ENCODE results near the gene FBXO38. TPM values are rescaled to one million over a fixed set of nuclear protein-coding genes. Genes with fewer than 3 reads are reported as not detected.

The FBXO38 gene
- total RNA-seq, 2 donors from 2014 or later = 38.2 to 45.1 TPM

- H3K27me3 ChIP-seq = no peaks in the 10 kb centered on the region
- H3K36me3 ChIP-seq = no peaks in the 10 kb centered on the region
- no peak overlapping the region for H3K9ac ChIP-seq (ENCODE audit: low read depth in 2 of 2, low read length in 2 of 2)
- peak; percentile 40 for TF ChIP-seq CTCF (IDR thresholded peaks at IDR 0.05)
- DNase-seq = peak; percentile 34
- no peaks in the 10 kb centered on the region for H3K9me3 ChIP-seq
- intact Hi-C loops (cut with DNase I) = no loop called here
- H3K4me3 ChIP-seq = no peak overlapping the region
- no peak overlapping the region for H3K27ac ChIP-seq
- H3K4me1 ChIP-seq = no peaks in the 10 kb centered on the region
These were observed 99.1 kb downstream of the FBXO38 start for GRCh38 chr5:148482697-148483462.

- no peak overlapping the region for H3K27ac ChIP-seq
- H3K4me3 ChIP-seq = no peak overlapping the region
- H3K9ac ChIP-seq (ENCODE audit: low read depth in 2 of 2, low read length in 2 of 2) = no peak overlapping the region
- intact Hi-C loops (cut with DNase I) = no loop called here
- DNase-seq = no peak
- no peak for TF ChIP-seq CTCF (IDR thresholded peaks at IDR 0.05)
- no peaks in the 10 kb centered on the region for H3K36me3 ChIP-seq
- no peaks in the 10 kb centered on the region for H3K9me3 ChIP-seq
- H3K4me1 ChIP-seq = no peaks in the 10 kb centered on the region
- no peaks in the 10 kb centered on the region for H3K27me3 ChIP-seq
These were observed 100.0 kb downstream of the FBXO38 start for GRCh38 chr5:148483750-148484149.

- no peaks in the 10 kb centered on the region for H3K36me3 ChIP-seq
- TF ChIP-seq CTCF (IDR thresholded peaks at IDR 0.05) = no peak
- H3K27ac ChIP-seq = no peak overlapping the region
- no peak for DNase-seq
- intact Hi-C loops (cut with DNase I) = no loop called here
- no peak overlapping the region for H3K9ac ChIP-seq (ENCODE audit: low read depth in 2 of 2, low read length in 2 of 2)
- H3K4me3 ChIP-seq = no peak overlapping the region
- H3K9me3 ChIP-seq = no peaks in the 10 kb centered on the region
- no peaks in the 10 kb centered on the region for H3K4me1 ChIP-seq
- no peaks in the 10 kb centered on the region for H3K27me3 ChIP-seq
These were observed 100.9 kb downstream of the FBXO38 start for GRCh38 chr5:148484651-148485050.

- no peak for TF ChIP-seq CTCF (IDR thresholded peaks at IDR 0.05)
- Histone ChIP-seq H3K9me3 (no peaks in the 10 kb centered on the region), H3K36me3 (no peaks in the 10 kb centered on the region), H3K4me3 (no peak overlapping the region), H3K27ac (no peak overlapping the region), H3K27me3 (no peaks in the 10 kb centered on the region), H3K9ac (ENCODE audit: low read depth in 2 of 2, low read length in 2 of 2) (no peak overlapping the region), H3K4me1 (no peaks in the 10 kb centered on the region)
- intact Hi-C loops (cut with DNase I) = no loop called here
- DNase-seq = no peak
These were observed 102.7 kb downstream of the FBXO38 start for GRCh38 chr5:148486456-148486855.

GRCh38 chr5:148488757-148489156 lies 105.0 kb downstream of the FBXO38 start:
- H3K9ac ChIP-seq (ENCODE audit: low read depth in 2 of 2, low read length in 2 of 2) = no peak overlapping the region
- no peaks in the 10 kb centered on the region for H3K4me1 ChIP-seq
- no peak for DNase-seq
- no peak for TF ChIP-seq CTCF (IDR thresholded peaks at IDR 0.05)
- H3K9me3 ChIP-seq = no peaks in the 10 kb centered on the region
- no peaks in the 10 kb centered on the region for H3K36me3 ChIP-seq
- no peak overlapping the region for H3K4me3 ChIP-seq
- H3K27ac ChIP-seq = no peak overlapping the region
- intact Hi-C loops (cut with DNase I) = no loop called here
- H3K27me3 ChIP-seq = no peaks in the 10 kb centered on the region

Data from colonic mucosa (tissue), 4 donors.